ENCODE results near the gene NFYC.
"Not testable (repeated sequence)": the region's sequence is repeated elsewhere in the genome, so short reads cannot be mapped to it uniquely, and the experiment has no call there.

NFYC gene

DNA sequence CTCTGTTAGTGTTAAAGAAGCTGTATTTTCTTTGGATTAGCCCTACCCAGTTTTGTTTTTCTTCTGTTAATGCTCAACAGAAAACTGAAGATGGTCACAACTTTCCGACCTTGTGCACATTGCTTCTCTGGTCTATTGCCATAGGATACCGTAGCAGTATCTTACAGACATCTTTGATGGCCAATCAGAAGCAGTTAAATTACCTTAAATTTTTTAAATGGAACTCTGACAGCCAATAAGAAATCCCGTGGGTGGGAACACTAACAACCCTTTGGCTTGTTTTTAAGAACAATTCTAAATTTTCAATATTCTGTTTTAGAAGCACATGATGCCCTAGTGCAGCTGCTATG lies 17.2 kb downstream of the NFYC start:
- DNase-seq = peak in 1 of 2 donors; percentile 90

DNA sequence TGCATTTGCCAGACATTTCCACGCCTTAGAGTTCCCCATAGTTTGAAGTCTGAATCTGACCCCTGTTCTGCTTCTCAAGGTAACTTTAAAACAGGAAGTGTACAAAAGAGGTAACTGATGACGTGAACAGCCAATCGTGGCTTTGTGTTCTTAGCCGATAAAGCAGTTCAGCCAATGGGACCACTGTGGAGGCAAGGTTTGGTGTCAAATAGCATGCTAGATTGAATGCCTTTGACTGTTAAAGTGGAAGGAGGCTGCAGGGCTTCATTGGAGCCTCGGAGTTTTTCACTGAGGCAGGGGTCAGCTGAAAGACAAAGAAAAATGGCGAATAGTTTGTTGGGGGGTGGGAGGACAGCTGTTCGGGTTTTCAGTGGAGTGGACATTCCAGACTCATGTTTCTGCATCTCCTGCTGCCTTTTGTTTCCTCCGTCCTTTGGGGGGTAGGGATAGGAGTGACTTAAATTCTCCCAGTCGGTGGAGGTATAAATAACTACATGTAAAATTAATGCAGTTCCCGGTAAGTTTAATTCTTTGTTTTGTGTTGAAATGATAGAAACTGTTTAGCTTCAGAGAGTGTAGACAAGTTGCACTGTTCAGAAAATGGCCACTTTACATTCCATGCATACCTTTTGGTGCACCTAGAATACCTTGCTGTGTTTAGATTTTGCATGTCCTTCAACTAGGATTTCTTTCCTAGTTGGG lies 17.7 kb downstream of the NFYC start:
- peak; percentile 76 to 94 for DNase-seq

- no peak for DNase-seq
Measured at GRCh38 chr1:40709802-40710278, 18.3 kb downstream of the NFYC start.

GRCh38 chr1:40710581-40711315 lies 19.2 kb downstream of the NFYC start:
- DNase-seq = peak in 1 of 2 donors; percentile 1

- DNase-seq = no peak
Measured at GRCh38 chr1:40711465-40712404, 20.2 kb downstream of the NFYC start.

- DNase-seq = no peak
Measured at GRCh38 chr1:40712405-40712944, 21.0 kb downstream of the NFYC start.

- DNase-seq = no peak
Measured at GRCh38 chr1:40712997-40713396, 21.5 kb downstream of the NFYC start.

DNA sequence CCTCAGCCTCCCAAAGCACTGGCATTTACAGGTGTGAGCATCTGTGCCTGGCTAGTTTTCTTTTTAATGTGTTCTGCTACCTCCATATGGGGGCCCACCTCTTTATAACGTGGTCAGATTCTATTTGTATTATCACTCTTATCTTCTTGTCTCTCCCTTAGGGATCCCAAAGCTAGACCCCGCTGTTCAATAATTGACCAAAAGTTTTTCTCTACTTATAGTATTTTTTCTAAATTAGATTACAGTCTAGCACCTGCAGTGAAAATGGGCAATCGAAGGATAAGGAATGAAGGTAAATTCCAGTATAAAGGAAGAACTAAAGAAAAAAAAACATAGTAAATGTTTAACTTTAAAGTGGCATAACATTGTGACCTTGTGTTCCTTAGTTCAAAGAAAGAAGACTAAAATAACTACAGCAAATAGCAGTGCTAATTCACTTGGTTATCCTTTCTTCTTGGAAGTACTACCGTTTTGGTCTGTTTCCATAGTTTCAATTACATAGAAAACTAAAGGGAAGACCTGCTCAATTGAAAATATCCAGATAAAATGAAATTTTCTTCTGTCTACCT lies 24.1 kb downstream of the NFYC start:
- DNase-seq = no peak

- no peak for DNase-seq
Measured at GRCh38 chr1:40717065-40717464, 25.6 kb downstream of the NFYC start.

- DNase-seq = no peak
Measured at GRCh38 chr1:40717955-40718354, 26.5 kb downstream of the NFYC start.

DNA sequence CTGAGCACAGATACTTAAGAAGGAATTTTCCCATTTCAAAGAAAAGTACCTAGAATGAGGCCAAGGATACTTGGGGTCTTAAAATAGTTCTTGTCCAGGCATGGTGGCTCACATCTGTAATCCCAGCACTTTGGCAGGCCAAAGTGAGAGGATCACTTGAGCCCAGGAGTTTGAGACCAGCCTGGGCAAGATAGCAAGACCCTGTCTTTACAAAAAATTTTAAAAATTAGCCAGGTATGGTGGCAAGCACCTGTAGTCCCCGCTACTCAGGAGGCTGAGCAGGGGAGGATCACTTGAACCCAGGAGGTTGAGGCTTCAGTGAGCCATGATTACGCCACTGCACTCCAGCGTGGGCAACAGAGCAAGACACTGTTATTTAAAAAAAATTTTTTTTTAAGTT lies 29.0 kb downstream of the NFYC start:
- DNase-seq = no peak

GRCh38 chr1:40722622-40723021 lies 31.1 kb downstream of the NFYC start:
- DNase-seq = no peak

- no peak for DNase-seq
Measured at GRCh38 chr1:40723196-40723955, 31.9 kb downstream of the NFYC start.

GRCh38 chr1:40727662-40728061 lies 36.2 kb downstream of the NFYC start:
- not testable (repeated sequence) for DNase-seq

DNA sequence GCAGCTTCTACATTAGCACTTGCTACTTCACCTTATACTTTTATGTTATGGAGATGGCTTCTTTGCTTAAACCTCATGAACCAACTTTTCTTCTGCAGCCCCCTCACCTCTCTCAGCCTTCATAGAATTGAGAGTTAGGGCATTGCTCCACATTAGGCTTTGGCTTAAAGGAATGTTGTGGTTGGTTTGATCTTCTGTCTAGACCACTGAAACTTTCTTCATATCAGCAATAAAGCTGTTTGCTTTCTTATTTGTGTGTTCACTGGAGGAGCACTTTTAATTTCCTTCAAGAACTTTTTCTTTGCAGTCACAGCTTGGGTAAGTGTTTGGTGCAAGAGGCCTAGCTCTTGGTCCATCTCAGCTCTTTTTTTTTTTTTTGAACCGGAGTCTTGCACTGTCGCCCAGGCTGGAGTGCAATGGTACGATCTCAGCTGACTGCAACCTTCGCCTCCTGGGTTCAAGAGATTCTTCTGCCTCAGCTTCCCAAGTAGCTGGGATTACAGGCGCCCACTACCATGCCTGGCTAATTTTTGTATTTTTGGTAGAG lies 37.9 kb downstream of the NFYC start:
- not testable (repeated sequence) for DNase-seq

DNA sequence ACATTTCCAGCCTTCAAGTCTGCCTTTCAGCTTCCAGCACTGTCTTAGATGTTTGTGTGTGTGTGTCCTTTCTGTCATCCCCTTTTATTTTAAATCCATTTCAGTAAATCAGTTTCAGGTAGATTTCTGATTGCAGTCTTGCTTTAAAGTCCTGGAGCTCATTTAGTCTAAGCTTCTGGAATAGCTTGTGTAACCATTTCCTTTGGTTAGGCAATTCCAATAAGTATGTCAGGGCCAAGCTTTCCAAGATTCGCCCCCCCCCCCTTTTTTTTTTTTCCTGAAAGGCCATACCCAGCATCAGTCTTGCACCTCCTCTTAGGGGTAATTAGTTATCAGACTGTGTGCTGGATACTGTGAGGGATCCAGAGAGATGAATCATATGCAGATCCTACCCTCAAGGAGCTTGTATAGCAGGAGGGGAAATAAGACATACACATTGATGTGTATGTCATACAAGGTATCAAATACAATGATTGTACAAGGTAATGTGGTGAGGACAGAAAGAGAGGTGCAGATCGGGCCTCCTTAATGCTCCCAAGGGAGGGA lies 41.3 kb downstream of the NFYC start:
- DNase-seq = no peak

DNA sequence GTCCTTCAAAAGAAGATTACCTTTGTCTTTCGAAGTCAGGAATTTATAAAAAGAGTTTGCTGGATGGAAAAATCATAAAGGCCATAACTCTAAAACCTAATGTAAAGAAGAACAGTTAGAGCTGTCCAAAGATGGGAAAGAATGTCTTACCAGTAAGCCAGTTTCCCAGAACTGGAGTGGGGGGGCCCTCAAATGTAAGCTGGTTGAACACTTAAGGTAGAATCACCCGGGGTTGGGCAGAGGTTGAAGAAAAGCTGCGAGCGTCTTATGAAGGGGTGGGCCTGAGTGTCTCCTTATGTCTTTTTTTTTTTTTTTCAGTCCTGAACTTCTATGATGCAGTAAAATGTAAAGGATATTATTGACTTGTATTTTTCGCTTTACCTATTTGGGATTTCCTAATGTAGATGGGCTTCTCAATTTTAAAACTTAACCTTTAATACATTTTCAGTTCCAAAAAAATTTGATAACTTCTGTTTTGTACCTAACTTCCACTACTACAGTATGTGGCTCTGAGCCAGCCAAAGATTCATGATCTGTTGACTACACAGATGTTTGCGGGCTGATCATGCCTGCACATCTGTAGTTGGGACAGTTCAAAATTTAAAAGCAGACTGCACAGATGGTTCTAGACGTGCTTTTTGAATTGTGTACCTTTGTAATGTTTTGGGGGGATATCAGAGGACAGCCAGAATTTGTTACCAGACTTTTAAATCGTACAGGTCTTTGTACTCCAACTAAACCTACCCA lies 43.6 kb downstream of the NFYC start:
- no peak for DNase-seq

GRCh38 chr1:40736085-40736531 lies 44.6 kb downstream of the NFYC start:
- no peak for DNase-seq

DNA sequence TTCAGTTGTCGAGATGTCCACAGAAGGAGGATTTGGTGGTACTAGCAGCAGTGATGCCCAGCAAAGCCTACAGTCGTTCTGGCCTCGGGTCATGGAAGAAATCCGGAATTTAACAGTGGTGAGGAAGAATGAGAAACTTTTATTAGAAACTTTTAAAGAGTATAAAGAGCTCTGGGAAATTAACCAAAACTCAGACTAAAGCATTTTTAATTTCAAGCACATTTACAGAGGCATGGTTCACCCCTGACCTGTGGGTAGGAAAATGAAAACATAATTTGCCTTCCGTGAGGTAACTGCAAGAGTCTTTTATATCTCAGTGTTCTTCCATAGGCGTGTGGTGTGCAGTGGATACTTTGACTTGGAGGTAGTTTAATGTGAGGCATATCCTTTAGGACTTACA lies 47.3 kb downstream of the NFYC start:
- no peak for DNase-seq

GRCh38 chr1:40739455-40740008 lies 48.0 kb downstream of the NFYC start:
- no peak for DNase-seq

All from hippocampal formation (tissue), 2 donors.